ENCODE data around the gene CDK5.

Gene CDK5

DNA sequence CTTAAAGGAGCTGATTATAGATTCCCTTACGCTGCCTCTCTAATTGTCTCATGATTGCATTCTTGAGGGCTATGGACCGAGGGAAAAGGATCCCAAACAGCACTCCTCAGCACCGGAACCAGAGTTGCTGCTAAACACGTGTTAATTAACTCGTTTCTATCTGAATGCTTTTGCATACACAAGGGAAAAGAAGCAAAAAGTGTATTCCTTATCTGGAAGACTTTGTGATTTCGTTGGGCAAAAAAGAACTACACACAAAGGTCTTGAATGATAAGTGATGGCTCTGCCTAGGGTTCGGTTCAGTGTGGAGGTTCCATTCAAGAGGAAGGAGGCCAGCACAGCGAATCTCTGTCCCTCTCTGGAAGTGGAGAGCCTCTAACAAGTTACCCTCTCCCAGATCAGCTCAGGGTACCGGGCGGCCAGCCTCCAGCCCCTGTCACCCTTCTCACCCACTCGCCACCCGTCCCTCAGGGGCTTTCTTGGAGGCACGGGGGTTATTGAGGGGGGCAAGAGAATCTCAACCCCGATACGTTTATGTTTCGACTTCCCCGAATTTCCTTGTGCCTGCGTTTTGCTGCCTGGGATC lies 1.2 kb upstream of the CDK5 start:
- TF ChIP-seq, protein P1, sequence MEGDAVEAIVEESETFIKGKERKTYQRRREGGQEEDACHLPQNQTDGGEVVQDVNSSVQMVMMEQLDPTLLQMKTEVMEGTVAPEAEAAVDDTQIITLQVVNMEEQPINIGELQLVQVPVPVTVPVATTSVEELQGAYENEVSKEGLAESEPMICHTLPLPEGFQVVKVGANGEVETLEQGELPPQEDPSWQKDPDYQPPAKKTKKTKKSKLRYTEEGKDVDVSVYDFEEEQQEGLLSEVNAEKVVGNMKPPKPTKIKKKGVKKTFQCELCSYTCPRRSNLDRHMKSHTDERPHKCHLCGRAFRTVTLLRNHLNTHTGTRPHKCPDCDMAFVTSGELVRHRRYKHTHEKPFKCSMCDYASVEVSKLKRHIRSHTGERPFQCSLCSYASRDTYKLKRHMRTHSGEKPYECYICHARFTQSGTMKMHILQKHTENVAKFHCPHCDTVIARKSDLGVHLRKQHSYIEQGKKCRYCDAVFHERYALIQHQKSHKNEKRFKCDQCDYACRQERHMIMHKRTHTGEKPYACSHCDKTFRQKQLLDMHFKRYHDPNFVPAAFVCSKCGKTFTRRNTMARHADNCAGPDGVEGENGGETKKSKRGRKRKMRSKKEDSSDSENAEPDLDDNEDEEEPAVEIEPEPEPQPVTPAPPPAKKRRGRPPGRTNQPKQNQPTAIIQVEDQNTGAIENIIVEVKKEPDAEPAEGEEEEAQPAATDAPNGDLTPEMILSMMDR (IDR thresholded peaks at IDR 0.05; ENCODE audit: low read depth, low read length), result no peak
- H3K4me3 ChIP-seq (ENCODE audit: low read depth, low read length), result peak overlapping the region; percentile 86

DNA sequence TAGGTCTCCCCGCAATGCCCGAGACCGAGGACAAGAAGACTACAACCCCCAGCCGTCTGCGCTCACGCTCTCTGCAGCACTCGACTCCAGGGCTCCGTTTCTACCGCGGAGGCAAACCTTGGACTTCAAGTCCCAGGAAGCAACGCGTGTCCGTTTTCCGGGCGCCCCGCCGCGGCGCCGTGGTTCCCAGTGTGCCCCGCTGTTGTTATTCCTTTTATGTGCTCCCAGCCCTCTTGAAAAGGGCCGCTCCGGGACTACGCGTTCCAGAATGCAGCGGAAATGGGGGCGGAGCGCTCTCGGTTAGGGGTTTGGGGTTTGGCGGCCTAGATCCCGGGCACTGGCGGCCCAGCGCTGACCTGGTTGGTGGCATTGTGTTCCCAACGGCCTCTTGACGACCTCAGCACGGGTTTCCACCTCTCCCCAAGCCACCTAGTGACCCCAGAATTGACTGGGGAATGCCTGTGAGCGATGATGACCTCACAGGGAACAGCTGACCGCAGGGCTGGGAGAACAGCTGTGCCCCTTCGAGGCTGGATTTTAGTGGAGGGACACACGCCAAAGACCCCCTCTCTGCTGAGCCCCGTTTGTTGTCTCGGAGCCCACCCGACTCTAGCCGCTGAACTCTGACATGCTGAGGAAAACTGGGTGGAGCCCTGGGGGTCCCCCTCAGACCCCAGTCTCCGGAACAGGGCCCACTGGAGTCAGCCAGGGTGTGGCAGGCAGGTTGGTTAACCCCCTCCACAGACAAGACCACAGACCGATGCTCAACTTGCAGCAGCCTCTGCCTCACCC lies 488 bp upstream of the CDK5 start:
- H3K4me3 ChIP-seq (ENCODE audit: low read depth, low read length), result peak overlapping the region; percentile 75

DNA sequence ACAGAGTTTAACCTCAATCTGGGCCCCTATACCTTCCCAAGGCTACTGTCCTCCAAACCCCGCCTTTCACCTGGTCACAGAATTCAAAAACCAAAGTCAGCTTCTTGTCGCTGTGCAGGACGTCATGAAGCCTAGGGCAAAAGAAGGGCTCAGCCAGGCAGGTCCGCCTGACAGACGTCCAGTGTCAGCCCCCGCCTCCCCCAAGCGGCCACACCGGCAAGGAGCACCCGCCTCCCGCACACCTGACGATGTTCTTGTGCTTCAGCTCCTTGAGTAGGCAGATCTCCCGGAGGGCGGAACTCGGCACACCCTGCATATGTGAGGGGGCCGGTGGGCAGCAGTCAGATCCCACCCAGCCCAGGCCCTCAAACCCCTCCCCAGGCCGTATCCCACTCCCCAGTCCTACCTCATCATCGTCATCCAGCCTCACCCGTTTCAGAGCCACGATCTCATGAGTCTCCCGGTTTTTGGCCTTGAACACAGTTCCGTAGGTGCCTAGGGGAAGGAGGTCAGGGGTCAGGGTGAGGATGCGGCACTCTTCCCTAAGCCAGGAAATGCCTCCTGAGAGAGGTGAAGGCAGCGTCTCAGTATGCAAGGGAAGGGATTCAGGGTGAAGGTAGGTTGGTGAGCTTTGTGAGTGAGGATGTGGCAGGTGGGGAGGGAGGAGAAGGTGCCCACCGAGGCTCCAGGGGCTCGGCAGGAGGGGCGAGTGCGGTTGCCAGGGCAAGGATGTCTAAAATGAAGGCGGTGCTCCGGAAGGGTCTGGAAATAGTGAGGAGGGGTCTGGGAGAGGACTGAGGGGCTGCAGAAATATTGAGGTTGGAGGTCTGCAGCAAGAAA lies 811 bp downstream of the CDK5 start:
- peak overlapping the region; percentile 75 for H3K4me3 ChIP-seq (ENCODE audit: low read depth, low read length)
- TF ChIP-seq, protein P1 (IDR thresholded peaks at IDR 0.05; ENCODE audit: low read depth, low read length), result no peak

More for the DNA sequence above, 488 bp upstream of the CDK5 start:
- TF ChIP-seq, protein P1 (IDR thresholded peaks at IDR 0.05; ENCODE audit: low read depth, low read length), result no peak

DNA sequence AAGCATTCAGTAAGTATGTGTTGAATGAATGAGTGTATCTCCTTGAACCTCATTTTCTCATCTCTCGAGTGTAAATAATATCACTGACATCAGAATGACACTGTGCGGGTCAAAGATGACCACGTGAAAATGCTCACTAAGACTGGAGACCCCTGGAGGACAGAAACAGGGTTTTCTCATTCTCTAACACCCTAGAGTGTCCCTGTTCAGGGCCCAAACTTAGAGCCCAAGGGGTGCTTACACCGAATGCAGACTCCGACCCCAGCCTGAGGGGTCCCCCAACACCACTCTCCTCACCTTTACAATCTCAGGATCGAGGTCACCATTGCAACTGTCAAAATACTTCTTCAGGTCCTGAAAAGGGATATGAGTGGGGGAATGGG lies 1.4 kb downstream of the CDK5 start:
- TF ChIP-seq, protein P1 (IDR thresholded peaks at IDR 0.05; ENCODE audit: low read depth, low read length), result no peak
- no peak overlapping the region for H3K4me3 ChIP-seq (ENCODE audit: low read depth, low read length)

DNA sequence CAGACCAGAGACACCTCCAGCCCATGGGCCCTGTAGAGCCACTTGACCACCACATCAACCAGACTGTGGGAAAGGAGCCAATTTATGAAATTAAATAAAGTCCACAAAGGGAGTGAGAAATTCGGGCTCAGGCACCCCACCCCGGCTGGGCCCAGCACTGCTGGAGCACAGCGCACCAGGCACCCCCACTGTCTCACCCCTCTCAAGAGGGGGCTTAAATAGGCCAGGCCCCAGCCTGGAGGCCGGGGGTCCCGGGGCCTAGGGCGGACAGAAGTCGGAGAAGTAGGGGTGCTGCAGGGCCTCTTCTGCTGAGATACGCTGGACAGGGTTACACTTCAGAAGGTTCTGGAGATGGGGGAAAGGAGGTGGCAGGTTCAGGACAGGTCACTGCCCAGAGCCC lies 3.9 kb downstream of the CDK5 start:
- no peak overlapping the region for H3K4me3 ChIP-seq (ENCODE audit: low read depth, low read length)
- TF ChIP-seq, protein P1 (IDR thresholded peaks at IDR 0.05; ENCODE audit: low read depth, low read length), result no peak

DNA sequence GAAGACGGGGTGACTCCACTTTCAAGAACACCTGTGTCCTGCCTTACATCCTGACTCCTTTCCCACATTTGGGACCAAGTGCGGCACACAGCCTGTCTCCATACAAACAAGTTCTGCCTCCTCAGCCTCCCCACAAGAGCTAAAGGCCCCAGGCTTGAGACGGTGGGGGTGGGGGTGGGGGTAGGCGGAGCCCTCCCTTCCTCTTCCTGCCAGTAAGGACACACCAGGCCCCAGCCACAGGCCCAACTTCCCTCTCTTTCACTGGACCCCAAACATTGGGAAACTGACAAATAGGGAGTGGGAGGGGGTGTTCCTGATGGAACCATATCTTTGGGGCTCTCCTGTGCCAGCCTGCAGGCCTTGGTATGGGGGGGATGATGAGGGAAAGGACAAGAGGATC lies 4.6 kb downstream of the CDK5 start:
- TF ChIP-seq, protein P1 (IDR thresholded peaks at IDR 0.05; ENCODE audit: low read depth, low read length), result no peak
- H3K4me3 ChIP-seq (ENCODE audit: low read depth, low read length), result no peak overlapping the region
